GM19193 (cell line): Measurements from ENCODE around the gene SARDH.

Experiments
- POLR2A ChIP-seq: IDR thresholded peaks from 4 replicates; pipeline ENCODE4 v1.6.1; 2011; ENCODE audit not compliant: insufficient read depth, insufficient read length; ENCODE audit errors: extremely low read depth

The SARDH gene

DNA sequence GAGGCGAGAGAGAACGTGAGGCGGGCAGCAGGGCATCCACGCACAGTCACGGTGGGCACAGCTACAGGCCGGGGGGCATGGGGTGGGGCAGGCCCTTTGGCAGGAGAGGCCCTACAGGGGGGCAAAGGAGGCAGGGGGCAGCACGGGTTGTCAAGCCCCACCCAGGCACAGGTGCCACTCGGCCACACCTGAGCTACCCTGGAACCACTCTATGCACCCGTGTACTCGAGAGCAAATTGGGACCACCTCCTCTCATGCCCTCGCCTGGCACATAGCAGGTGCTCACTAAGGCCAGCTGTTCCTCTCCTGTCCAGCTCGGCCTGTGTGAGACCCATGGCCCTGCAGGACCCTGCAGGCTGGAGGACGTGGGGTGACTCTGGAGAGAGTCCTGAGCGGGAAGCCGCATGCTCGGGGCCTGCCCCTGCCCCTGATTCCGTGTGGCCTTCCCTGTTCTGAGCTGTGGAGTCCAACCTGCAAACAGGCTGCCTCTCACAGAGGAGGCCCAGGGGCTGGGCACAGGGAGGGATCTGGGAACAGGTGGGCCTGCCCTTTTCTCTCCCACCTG is 31.4 kb upstream of the SARDH start:
- no peak for TF ChIP-seq POLR2A

DNA sequence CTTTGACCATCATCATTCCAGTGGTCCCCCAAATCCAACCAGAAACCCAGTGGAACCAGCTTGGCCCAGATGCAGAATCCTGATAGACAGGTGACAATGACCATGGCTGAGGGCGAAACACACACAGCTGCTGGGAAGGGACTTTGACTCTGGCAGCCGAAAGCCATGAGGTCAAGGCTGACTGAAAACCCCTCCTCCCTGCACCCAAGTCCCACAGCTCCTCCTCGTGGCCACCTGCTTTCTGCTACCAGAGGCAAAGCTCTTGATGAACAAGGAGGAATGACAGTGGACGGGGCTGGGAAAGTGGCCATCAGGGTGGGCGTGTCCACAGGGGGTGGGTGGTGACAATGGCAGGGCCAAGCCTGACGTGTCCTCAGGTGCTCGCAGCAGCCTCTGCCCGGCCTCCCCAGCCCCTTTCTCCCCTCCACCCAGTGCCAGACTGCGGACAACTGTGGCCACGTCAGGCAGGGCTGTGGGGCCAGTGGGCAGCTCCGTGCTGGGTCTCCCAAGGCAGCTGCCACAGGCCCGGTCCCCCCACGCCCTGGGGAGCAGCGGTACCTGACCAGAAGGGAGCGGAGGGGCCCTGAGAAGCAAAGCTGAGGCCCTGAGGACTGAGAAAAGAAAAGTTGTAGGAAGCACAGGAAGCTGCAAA is 30.8 kb upstream of the SARDH start:
- no peak for TF ChIP-seq POLR2A

DNA sequence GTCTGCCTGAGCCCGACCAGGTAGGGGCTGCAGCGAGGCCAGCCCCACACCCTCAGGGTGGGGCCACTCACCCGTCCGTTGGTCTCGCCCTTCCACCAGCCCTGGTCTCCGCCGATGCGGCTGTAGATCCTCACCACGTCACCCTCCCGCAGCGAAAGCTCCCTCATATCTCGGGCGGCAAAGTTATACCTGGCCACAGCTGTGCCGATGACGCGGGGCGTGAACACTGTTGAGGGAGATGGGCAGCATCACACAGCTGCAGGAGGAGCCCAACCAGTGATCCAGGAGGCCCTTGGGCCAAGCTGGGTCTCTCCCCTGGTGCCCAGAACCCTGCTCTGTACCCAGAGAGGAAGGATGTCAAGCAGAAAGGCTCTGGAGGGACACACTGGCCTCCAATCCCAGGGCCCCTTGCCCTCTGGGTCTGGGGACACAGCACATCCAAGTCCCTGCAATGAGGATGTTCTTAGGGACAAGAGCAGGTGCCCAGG is 30.3 kb upstream of the SARDH start:
- TF ChIP-seq POLR2A = no peak

DNA sequence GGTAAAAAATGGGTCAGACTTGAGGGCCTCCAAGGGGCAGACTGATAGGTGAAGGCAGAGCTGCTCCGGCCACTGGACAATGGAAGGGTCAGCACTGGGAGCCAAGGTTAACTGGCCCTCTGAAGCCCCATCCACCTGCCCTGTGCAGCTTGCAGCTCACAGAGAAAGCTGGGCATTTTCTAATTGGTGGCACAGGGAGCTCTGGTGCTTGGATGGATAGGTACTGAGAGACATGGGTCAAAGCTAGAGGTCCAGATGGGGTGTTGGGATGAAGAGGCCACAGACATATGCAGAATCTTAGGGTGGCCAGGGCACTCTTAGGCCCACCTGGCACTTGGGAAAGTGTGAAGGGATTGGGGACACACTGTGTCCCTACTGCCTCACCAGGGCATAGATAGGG is 29.5 kb upstream of the SARDH start:
- TF ChIP-seq POLR2A = no peak

DNA sequence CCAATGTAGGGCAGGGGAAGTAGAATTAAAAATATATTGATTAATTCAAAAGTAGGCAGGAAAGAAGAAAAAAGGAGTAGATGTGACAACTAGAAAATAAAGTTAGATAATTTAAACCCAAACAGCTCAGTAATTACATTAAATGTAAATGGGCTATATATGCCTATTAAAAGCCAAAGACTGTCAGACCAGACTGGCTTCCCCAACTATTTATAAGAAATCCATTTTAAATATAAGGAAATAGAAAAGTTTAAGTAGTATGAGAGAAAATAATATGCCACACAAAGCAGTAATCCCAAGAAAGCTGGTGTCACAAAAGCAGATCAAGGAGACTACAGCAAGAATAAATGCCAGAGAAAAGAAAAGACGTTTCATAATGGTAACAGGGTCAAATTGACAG is 28.9 kb upstream of the SARDH start:
- no peak for TF ChIP-seq POLR2A

DNA sequence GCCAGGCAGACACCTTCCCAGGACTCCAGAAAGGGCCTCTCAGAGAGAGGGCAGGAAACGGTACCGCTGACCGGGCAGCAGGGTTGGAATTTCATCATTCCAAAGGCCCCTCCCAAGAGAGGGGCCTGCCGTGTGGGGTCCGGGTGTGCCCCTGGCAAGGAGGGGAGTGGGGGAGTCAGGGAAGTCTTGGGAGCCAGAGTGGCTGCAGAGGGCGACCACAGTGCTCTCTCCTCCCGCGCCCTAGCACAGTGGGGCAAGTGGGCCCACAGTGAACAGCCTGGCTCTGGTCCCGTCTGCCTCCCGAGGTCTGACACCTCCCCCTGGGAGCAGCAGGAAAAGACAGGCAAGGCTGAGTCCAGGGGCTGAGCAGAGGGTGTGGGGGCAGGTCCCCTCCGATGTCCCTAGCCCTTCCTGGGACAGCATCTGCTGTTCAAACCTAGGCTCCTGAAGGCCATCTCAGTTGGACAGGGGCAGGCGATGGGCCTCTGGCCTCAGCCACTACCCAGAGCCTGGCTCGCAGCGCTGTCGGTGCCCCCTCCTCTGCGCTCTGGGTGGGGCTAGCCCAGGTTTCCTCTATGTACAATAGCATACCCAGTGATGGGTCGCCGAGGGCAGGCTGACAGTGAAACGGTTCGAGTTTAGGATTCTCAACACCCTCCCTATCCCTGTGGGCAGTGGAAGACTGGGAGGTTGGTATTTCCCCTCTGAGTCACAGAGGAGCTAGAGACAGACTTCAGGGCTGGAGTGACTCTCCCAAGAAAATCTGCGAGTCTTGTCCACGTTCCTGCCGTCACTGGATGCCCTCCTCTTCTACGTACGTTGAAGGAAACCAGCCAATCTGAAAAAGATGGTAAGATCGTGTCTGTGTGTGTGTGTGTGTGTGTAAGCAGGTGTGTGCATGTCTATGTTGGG is 25.4 kb upstream of the SARDH start:
- no peak for TF ChIP-seq POLR2A

DNA sequence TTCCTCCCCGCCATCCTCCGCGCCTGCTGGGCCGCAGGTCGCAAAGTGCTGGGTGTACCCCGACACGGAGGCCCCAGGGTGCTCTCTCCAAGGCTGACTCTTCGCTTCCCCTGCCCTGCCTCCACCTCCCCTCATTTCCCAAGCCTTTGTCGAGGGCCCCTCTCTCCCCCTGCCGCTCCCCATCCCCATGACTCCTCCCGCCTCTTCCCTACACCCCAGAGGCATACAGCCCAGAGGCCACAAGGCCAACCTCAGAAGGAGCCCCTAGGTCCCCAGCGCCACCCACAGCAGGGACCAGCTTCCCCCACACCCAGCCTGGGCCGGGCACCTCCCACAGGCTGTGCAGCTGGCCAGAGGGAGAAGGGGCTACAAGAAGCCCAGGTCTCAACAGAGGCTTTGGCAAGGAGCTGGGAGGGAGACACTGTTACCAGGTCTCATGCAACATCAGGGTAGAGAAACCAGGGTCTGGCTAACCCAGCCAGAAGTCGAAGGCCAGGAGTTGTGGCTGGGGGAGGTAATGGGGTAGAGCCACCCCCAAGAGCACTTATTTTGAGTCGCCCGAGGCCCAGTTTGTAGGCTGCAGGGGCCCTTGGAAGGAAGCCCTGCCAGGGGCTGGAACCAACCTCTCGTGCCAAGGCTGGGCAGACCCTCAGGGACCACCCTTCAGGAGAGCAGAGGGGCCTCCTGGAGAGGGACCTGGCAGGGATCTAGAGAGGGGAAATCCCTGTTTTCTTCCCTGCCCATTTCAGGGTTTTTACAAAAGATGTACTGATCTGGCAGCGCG is 24.5 kb upstream of the SARDH start:
- no peak for TF ChIP-seq POLR2A

DNA sequence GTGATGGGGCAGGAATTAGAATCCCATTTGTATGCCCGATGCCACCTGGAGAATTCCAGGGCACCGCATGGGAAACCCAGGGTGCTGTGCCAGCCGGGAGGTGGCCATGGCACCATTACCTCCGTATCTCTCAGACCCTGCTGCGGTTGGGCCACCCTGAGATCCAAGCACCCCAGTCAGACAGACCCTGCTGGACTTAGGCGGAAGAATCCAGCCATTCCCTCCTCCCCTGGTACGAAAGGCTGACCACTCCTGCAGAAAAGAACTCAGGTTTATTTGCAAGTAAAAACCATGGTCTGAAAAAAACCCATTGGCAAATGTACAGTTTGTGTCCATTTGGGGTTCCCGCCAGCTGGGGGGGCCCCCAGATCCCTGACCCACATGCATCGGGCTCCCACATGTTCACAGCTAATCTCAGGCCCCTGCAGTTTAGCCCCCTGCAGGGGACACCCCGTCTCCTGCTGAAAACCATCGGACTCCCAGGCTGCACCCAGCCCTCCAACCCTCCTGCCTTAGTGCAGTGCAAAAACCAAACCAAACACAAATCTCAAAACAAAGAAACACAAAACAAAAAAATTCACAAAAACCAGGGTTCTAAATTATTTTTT is 23.6 kb upstream of the SARDH start:
- no peak for TF ChIP-seq POLR2A

DNA sequence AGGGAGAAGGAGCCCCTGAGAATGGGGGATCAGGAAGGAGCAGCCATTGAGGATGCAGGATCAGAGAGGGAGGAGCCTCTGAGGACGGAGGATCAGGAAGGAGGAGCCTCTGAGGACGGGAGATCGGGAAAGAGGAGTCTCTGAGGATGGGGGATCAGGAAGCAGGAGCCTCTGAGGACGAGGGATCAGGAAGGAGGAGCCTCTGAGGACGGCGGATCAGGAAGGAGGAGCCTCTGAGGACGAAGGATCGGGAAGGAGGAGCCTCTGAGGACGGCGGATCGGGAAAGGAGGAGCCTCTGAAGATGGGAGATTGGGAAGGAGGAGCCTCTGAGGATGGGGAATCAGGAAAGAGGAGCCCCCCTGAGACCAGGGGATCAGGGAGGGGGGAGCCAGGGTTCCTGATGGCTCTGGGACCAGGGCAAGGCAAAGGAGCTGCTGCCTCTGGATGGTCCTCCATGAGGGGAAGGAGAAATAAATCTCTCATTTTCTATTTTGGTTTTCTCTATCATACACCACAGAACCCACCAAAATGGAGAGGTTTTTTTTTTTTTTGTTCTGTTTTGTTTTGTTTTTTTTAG is 22.6 kb upstream of the SARDH start:
- no peak for TF ChIP-seq POLR2A

DNA sequence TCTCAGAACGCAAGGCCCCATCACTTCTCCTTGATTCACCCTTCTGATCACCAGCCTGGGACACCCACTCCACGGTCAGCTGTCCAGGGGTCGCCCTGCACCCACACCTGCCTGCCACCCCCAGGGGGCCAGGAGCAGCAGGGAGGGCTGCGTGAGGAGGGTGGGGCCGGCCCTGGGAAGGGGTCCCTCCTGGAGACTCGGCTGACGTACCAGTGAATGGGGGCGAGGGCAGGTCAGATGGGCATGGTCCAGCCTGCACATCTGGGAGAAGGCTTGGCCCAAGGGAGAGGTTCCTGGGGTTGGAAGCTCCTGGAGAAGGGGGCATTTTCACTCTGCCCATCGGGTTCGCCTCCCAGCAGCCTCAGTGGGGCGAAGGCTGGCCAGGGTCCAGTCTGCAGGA is 21.8 kb upstream of the SARDH start:
- no peak for TF ChIP-seq POLR2A

DNA sequence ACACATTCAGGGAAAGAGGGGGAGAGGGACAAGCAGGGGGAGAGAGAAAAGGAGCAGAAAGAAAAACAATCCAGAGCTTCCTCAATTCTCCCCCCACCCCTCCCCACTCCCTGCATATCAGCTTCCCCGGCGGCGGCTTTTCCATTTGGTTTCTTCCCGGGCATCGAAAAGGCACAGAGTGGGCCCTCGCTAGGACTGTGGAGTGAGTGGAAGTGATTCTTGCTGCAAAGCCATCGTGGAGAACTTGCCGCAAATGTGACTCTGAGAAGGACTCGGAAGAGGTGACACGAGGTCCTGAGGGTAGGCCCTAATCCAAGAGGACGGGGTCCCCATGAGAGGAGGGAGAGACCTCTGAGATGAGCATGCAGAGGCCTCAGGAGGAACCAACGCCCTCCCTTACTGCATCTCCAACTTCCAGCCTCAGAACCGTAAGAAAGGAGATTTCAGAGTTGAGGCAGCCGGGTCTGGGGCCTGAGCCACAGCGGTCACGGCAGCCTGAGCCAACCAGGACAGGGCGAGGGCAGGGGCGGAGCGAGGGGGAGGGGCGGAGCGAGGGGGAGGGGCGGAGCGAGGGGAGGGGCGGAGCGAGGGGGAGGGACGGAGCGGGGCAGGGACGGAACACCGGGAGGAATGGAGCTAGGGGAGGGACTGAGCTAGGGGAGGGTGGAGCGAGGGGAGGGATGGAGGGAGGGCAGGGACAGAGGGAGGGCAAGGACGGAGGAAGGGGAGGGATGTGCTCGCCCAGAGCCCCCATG is 21.2 kb upstream of the SARDH start:
- no peak for TF ChIP-seq POLR2A

DNA sequence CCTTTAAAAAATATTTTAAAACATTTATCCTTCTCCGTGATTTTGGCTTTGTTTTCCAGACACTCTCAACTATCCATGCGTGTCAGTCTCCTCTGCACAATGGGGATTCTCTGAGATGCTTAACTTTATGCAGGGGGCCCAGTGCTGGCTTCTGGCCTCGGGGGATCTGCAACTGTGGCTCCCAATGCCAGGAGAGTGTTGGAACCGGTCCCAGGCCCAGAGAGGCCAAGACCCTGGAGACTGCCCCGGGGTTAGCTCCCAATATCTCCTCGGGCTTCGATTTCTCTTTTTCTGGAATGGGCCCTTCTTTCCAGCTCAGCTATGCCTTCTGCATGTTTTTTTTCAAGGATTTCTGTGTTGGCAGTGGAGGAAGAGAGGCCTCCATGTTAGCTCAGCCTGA is 20.1 kb upstream of the SARDH start:
- no peak for TF ChIP-seq POLR2A

DNA sequence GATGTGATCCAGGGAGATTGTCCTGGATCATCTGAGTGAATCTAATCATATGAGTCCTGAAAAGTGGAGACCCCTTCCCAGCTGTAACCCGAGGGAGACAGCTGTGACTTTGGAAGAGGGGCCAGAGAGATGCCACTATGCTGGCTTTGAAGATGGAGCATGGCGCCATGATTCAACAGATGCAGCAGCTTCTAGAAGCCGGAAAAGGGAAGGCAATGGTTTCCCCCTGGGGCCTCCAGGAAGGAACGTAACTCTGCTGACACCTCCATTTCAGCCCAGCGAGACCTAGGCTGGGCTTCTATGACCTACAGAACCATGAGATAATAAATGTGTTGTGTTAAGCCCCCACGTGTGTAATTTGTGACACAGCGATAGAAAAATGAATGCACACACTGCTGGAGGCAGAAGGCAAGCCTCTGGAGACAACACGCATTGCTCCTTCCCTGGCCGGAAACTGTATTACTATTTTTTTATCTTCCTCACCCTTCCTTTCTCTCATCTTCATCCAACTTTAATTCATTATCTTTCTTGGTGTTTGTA is 16.6 kb upstream of the SARDH start:
- peak; percentile 1 for TF ChIP-seq POLR2A
